Measurements from ENCODE around the gene RREB1.

DNA sequence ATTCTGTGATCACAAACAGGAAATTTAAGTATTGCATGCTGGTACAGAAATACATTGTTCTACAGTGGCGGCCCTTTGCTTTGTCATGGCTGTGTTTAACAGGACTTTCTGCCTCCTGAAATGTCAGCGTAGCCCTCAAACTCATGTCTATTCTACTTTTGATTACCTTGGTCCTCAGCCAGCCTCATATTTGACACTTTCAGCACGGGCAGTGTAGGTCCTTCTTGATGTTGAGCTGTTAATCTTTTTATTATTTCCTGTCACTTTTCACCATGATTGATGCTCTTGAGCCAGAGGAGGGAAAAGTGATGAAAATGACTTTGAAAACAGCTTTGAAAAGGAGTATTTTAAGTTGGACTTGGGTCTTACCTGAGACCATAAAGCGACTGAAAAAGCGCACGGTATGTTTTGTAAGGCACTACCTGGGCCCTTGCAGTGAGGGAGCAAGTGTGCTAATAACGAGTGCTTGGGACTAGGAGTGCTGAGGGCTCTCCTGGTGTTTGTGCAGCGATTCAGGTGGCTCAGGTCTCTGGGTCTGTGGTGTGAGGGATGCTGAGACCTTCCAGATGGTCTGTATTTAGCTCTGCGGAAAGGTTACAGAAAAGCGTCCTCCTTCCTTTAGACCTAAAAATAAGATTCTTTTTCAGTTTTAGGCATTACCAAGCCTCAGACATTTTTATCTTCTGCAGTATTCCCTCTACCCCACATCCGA, 45.2 kb upstream of the RREB1 start:
- TF ChIP-seq, protein P1, sequence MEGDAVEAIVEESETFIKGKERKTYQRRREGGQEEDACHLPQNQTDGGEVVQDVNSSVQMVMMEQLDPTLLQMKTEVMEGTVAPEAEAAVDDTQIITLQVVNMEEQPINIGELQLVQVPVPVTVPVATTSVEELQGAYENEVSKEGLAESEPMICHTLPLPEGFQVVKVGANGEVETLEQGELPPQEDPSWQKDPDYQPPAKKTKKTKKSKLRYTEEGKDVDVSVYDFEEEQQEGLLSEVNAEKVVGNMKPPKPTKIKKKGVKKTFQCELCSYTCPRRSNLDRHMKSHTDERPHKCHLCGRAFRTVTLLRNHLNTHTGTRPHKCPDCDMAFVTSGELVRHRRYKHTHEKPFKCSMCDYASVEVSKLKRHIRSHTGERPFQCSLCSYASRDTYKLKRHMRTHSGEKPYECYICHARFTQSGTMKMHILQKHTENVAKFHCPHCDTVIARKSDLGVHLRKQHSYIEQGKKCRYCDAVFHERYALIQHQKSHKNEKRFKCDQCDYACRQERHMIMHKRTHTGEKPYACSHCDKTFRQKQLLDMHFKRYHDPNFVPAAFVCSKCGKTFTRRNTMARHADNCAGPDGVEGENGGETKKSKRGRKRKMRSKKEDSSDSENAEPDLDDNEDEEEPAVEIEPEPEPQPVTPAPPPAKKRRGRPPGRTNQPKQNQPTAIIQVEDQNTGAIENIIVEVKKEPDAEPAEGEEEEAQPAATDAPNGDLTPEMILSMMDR (IDR thresholded peaks at IDR 0.05), result no peak
- TF ChIP-seq, protein P2, sequence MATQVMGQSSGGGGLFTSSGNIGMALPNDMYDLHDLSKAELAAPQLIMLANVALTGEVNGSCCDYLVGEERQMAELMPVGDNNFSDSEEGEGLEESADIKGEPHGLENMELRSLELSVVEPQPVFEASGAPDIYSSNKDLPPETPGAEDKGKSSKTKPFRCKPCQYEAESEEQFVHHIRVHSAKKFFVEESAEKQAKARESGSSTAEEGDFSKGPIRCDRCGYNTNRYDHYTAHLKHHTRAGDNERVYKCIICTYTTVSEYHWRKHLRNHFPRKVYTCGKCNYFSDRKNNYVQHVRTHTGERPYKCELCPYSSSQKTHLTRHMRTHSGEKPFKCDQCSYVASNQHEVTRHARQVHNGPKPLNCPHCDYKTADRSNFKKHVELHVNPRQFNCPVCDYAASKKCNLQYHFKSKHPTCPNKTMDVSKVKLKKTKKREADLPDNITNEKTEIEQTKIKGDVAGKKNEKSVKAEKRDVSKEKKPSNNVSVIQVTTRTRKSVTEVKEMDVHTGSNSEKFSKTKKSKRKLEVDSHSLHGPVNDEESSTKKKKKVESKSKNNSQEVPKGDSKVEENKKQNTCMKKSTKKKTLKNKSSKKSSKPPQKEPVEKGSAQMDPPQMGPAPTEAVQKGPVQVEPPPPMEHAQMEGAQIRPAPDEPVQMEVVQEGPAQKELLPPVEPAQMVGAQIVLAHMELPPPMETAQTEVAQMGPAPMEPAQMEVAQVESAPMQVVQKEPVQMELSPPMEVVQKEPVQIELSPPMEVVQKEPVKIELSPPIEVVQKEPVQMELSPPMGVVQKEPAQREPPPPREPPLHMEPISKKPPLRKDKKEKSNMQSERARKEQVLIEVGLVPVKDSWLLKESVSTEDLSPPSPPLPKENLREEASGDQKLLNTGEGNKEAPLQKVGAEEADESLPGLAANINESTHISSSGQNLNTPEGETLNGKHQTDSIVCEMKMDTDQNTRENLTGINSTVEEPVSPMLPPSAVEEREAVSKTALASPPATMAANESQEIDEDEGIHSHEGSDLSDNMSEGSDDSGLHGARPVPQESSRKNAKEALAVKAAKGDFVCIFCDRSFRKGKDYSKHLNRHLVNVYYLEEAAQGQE (IDR thresholded peaks at IDR 0.05; ENCODE audit: insufficient read depth in 1 of 2, low read depth in 2 of 2, low read length in 1 of 2), result no peak
- TF ChIP-seq POLR2AphosphoS5 (IDR thresholded peaks at IDR 0.05; ENCODE audit: low read depth, low read length) (no peak), SIN3A (IDR thresholded peaks at IDR 0.05; ENCODE audit: borderline replicate concordance, insufficient read depth, low read depth, low read length) (no peak)
